Effector memory CD4-positive, alpha-beta T cell (primary cell): Measurements from ENCODE around the gene TMC2.

Experiments used
- DNase-seq, 3 donors: peaks; one replicate each; pipeline ENCODE4 v3.0.0-alpha.2; 2020
- H3K27ac ChIP-seq: 2 replicates; pipeline ENCODE4 v1.7.0; 2013; ENCODE audit warnings: mild to moderate bottlenecking, low read length, moderate library complexity; ENCODE audit not compliant: insufficient read depth, poor library complexity, severe bottlenecking
- H3K27me3 ChIP-seq: replicated peaks from 2 replicates; pipeline ENCODE4 v1.7.0; 2013; ENCODE audit warnings: mild to moderate bottlenecking, low read length; ENCODE audit not compliant: insufficient read depth, control insufficient read depth, poor library complexity, severe bottlenecking
- H3K36me3 ChIP-seq: 2 replicates; pipeline ENCODE4 v1.7.0; 2013; ENCODE audit warnings: mild to moderate bottlenecking, low read length, moderate library complexity; ENCODE audit not compliant: control insufficient read depth, insufficient read depth
- H3K4me1 ChIP-seq: 2 replicates; pipeline ENCODE4 v1.7.0; 2013; ENCODE audit warnings: low read length, mild to moderate bottlenecking; ENCODE audit not compliant: control insufficient read depth, insufficient read depth, poor library complexity, severe bottlenecking
- H3K4me3 ChIP-seq: 2 replicates; pipeline ENCODE4 v1.7.0; 2013; ENCODE audit warnings: low read length, low read depth, mild to moderate bottlenecking; ENCODE audit not compliant: insufficient read depth, poor library complexity, severe bottlenecking
- H3K9me3 ChIP-seq: 2 replicates; pipeline ENCODE4 v1.7.0; 2013; ENCODE audit warnings: mild to moderate bottlenecking, low read length, moderate library complexity; ENCODE audit not compliant: control insufficient read depth

TMC2 gene

DNA sequence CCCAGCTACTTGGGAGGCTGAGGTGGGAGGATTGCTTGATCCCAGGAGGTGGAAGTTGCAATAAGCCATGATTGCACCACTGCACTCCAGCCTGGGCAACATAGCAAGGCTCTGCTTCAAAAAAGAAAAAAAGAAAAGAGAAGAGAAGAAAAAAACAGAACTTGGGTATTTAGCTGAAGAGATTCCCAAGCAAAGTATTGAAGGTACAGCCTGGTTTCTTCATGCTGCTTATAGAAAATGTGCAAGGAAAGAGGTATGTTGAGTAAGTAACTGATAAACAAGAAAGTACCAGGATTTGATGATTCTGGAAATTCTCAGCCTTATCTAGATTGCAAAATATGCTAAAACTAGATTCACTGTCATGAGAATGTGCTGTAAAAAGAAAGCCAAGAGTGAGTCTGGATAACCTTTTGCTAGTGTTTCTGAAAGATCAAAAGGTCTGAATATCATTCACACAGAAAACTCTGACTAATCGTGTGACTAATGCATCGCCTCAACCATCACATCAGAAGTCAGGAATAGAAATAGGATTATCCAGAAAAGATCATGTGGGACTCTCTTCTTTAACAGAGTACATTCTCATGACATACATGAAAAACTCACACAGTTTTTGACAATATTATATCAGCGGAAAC is 83.7 kb downstream of the TMC2 start:
- Histone ChIP-seq H3K4me1 (no peaks in the 10 kb centered on the region), H3K27ac (no peak overlapping the region), H3K9me3 (no peaks in the 10 kb centered on the region), H3K27me3 (no peaks in the 10 kb centered on the region), H3K36me3 (no peaks in the 10 kb centered on the region), H3K4me3 (no peak overlapping the region)
- DNase-seq, result no peak

DNA sequence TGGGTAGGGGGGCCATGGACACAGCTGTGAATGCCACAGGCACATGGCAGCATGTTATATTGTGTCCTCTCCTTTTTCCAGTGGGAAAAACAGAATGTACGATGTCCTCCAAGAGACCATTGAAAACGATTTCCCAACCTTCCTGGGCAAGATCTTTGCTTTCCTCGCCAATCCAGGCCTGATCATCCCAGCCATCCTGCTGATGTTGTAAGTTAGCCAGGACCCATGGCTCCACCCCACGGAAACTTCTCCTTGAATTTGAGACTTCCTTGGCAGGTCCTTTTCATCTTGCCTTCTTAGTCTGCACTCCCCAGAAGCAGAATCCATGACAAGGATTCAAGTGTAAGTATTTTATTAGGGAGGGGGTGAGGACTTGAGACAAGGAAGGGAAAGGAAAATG is 87.8 kb downstream of the TMC2 start:
- Histone ChIP-seq H3K9me3 (no peaks in the 10 kb centered on the region), H3K4me1 (no peaks in the 10 kb centered on the region), H3K36me3 (no peaks in the 10 kb centered on the region), H3K27me3 (no peaks in the 10 kb centered on the region), H3K4me3 (no peak overlapping the region), H3K27ac (no peak overlapping the region)
- no peak for DNase-seq

DNA sequence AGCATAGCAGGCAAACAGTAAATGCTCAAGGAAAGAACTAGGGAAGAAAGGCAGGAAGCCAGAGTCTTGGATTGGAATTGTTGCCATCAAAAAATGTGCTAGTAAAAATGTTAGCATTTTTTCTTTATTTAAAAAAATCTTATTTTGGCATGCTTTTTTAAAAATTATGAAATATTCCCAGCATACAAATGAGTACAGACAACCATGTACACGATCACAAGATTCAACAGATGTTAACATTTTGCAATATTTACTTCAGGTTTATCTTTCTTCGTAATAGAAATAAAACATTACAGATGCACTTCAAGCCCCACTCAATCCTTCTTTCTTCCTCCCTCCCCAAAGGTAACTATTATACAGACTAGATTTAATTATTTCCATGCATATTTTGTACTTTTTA is 88.7 kb downstream of the TMC2 start:
- Histone ChIP-seq H3K27me3 (no peaks in the 10 kb centered on the region), H3K9me3 (no peaks in the 10 kb centered on the region), H3K36me3 (no peaks in the 10 kb centered on the region), H3K4me1 (no peaks in the 10 kb centered on the region), H3K27ac (no peak overlapping the region), H3K4me3 (no peak overlapping the region)
- DNase-seq, result no peak

DNA sequence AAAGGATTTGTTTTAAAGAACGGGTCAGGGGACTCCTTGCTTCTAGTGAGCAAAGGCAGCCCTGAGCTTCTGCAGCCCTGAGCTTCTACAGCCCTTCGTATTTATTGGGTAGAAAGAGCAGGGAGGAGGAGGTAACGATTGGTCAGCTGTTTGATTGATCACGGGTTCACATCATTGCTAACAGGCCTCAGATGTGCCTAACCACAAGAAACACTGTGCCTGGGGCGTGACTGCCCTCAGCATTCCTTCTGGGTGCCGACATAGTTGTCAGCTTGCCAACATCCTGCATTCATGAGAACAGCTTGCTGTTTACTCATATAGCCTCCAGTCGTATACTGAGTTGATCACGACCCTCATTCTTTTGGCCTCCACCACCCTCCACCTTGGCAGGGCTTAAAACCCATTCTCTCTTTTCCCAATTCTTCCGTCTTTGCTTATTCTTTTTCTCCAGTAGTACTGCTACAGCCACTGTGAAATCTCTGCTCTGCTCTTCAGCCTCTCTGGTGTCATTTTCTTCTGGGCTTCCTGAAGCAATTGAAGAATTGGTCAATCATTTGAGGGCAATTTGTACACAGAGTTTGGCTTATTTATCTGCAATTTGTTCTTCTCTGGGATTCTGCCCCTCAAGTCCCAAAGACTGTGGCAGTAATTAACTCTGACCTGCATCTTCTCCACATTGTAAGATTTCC is 90.6 kb downstream of the TMC2 start:
- DNase-seq, result no peak
- Histone ChIP-seq H3K36me3 (no peaks in the 10 kb centered on the region), H3K27ac (no peak overlapping the region), H3K4me3 (no peak overlapping the region), H3K27me3 (no peaks in the 10 kb centered on the region), H3K9me3 (no peaks in the 10 kb centered on the region), H3K4me1 (no peaks in the 10 kb centered on the region)

DNA sequence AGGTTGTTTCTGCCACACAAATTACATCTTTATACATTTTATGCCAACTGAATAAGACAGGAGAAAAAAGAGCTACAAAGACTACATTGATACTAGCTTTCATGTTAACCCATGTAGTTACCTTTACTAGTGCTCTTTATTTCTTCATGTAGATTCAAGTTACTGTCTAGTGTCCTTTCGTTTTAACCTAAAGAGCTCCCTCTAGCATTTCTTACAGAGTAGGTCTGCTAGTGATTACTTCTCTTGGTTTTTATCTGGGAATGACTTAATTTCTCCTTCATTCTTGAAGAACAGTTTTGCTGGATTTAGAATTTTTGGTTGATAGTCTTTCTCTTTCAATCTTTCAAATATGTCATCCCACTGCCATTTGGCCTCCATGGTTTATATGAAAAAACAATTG is 94.9 kb downstream of the TMC2 start:
- H3K27me3 ChIP-seq, result no peaks in the 10 kb centered on the region
- H3K9me3 ChIP-seq, result no peaks in the 10 kb centered on the region
- no peak overlapping the region for H3K27ac ChIP-seq
- no peaks in the 10 kb centered on the region for H3K4me1 ChIP-seq
- no peak for DNase-seq
- no peak overlapping the region for H3K4me3 ChIP-seq
- no peaks in the 10 kb centered on the region for H3K36me3 ChIP-seq

DNA sequence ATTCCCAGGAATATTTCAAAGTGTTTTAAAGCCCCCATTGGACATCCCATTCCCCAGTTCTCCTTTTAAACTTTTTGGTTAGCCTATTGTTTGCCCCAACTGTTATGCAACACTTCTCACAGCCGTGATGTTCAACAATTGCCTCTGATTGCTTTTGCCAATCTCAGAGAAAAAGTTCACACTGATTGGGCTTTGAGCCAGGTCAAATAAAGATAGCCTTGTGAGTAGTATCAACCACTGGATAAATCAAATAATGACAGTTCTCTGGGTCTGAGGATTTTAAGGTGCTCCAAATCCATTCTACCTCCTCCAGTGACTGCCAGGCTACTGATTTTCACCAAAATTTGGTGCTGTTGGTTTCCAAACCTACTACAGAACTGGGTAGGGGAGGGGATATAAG is 97.0 kb downstream of the TMC2 start:
- Histone ChIP-seq H3K9me3 (no peaks in the 10 kb centered on the region), H3K27ac (no peak overlapping the region), H3K4me3 (no peak overlapping the region), H3K36me3 (no peaks in the 10 kb centered on the region), H3K4me1 (no peaks in the 10 kb centered on the region), H3K27me3 (no peaks in the 10 kb centered on the region)
- no peak for DNase-seq

DNA sequence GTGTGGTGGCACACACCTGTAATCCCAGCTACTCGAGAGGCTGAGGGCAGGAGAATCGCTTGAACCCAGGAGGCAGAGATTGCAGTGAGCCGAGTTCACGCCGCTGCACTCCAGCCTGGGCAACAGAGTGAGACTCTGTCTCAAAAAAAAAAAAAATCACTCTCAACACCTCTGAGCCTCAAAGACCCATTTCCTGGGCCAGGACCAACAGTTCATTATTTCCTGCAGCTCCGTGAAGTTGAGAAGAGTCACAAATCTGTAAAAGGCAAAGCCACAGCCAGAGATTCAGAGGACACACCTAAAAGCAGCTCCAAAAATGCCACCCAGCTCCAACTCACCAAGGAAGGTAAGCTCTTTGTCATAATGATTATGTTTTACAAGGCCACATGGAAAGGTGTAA is 100.9 kb downstream of the TMC2 start:
- no peak for DNase-seq
- H3K4me1 ChIP-seq, result no peaks in the 10 kb centered on the region
- no peak overlapping the region for H3K27ac ChIP-seq

DNA sequence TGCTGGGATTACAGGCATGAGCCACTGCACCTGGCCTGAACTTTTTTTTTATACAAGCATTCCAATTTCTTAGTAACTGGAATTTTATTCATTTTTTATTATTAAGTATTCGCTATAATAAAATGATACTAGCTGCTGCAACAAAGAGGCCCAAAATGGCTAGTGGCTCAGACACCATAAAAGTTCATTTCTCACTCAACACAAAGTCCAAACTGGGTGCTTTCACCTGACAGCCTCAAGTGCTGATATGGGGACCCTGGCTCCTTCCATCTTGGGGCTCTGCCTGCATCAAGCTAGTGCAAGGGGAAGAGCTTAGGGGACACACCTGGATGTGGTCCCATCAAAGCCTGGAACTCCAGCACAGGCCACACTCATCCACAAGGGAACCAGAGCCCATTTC is 103.9 kb downstream of the TMC2 start:
- H3K27me3 ChIP-seq, result no peaks in the 10 kb centered on the region
- no peak for DNase-seq
- no peaks in the 10 kb centered on the region for H3K36me3 ChIP-seq
- no peaks in the 10 kb centered on the region for H3K4me1 ChIP-seq
- H3K9me3 ChIP-seq, result no peaks in the 10 kb centered on the region
- no peak overlapping the region for H3K4me3 ChIP-seq
- H3K27ac ChIP-seq, result no peak overlapping the region

More for the DNA sequence above, 100.9 kb downstream of the TMC2 start:
- H3K36me3 ChIP-seq, result no peaks in the 10 kb centered on the region
- H3K9me3 ChIP-seq, result no peaks in the 10 kb centered on the region
- H3K4me3 ChIP-seq, result no peak overlapping the region
- no peaks in the 10 kb centered on the region for H3K27me3 ChIP-seq

DNA sequence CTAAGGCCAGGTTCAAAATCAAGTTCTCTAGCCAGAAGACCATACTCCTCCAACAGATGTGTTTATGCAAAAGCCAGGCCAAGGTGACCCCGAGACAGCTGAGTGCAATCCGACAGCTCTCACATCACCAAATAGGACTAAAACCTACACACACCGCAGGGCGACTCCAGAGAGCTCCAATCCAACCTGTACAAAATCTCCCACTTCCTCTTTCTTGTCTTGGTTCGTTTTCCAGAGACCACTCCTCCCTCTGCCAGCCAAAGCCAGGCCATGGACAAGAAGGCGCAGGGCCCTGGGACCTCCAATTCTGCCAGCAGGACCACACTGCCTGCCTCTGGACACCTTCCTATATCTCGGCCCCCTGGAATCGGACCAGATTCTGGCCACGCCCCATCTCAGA is 104.5 kb downstream of the TMC2 start:
- DNase-seq, result no peak
- H3K9me3 ChIP-seq, result no peaks in the 10 kb centered on the region
- H3K27ac ChIP-seq, result no peak overlapping the region
- no peaks in the 10 kb centered on the region for H3K27me3 ChIP-seq
- H3K4me1 ChIP-seq, result no peaks in the 10 kb centered on the region
- no peaks in the 10 kb centered on the region for H3K36me3 ChIP-seq
- H3K4me3 ChIP-seq, result no peak overlapping the region

DNA sequence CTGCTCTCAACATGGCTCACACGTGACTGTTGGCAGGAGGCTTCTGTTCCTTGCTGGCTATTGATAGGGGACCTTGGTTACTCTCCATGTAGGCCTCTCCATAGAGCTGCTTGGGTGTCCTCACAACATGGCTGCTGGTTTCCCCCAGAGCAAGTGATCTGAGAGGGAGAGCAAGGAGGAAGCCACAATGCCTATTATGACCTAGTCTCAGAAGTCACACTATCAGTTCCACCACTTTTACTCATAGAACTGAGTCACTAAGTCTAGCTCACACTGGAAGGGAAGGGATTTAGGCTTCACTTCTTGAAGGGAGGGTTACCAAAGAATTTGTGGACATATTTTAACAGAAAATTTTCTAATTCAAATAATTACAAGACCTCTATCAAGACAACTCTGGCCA is 107.3 kb downstream of the TMC2 start:
- Histone ChIP-seq H3K4me3 (no peak overlapping the region), H3K36me3 (no peaks in the 10 kb centered on the region), H3K4me1 (no peaks in the 10 kb centered on the region), H3K27ac (no peak overlapping the region), H3K9me3 (no peaks in the 10 kb centered on the region), H3K27me3 (no peaks in the 10 kb centered on the region)
- no peak for DNase-seq
